Kidney capillary endothelial cell (primary cell): ENCODE data around the gene BSCL2.
"Not testable (repeated sequence)": the region's sequence is repeated elsewhere in the genome, so short reads cannot be mapped to it uniquely, and the experiment has no call there.

Experiments used
- DNase-seq: peaks from one replicate; pipeline ENCODE4 v3.0.0-alpha.2; 2018; ENCODE audit warnings: low spot score

The BSCL2 gene

DNA sequence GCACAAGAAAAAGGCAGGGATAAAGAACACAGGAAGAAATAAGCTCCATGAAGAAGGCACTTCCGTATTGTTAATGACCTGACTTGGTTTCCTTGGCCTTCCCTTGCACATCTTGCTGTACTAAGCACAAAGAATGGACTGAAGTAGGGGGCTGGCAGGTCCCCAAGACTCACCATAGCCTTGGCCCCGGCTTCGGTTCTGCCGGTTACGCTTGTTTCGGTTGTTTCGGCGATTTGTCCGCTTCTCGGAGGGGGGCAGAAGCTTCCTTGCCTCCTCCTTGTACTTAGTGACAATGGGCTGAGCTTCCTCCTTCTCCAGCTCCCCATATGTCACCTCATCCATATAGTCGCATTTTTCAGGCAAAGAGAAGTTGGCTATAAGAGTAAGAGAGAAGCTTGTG is 9.6 kb upstream of the BSCL2 start:
- DNase-seq: no peak

GRCh38 chr11:62716206-62716605 is 9.0 kb upstream of the BSCL2 start:
- DNase-seq: no peak

DNA sequence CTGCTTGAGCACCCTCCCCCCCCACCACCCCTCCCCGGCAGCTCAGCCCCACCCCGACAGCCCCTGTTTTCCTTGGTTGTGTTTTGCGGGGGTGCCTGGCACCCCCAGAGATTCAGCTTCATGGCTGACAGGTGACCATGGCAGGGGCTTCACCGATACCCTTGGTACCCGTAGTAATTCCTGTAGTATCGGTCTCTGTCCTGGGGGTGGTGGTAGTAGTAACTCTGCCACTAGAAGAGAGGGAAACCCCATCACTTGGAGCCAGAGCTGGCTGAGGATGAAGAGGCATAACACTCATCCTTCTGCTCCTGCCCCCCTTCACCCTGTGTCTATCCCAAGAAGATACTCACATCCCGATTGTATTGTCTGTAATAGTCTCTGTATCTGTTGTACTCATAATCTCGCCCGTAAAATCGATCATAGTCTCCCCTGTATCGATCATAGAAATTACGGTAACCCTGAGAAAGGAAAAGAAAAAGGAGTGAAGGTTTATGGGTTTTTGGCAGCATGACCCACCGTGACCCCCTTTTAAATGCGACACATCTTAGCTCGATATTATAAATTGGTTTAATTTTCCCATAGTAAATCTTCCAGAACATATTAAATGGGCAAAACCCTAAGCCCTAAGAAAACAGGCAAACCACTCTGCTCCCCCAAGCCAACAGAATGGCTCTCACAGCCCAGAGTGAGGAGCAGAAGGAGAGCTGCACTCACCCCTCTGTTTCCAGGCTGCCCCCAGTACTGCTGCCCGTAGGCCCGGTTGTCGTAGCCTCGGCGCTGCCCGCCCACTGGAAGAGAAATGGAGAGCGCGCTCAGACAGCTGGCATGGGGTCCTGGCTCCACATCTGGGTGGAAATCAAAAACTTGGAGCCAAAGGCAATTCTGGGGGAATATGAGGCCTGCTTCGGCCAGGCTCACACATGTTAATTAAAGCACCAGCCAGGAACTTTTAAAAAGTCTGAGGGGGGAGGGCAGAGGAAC is 8.2 kb upstream of the BSCL2 start:
- no peak for DNase-seq

DNA sequence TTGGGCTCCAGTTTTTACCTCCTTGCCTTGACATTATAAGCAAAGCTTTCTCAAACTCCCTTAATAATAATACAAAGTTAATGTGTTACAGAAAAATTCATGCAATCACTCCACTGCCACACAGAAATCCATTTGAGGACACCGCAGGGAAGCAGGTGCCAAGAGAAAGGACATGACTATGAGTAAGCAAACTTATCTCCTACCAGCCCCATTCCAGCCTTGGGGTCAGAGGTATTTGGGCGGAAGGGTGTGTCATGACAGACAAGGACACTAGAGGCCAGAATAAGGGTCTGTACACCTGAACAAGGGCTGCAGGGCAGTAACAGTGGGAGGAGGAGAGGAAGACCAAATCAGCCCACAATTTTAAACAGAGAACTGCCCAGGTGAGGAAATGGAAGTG is 6.1 kb upstream of the BSCL2 start:
- DNase-seq: no peak

- DNase-seq: no peak
These were observed 5.6 kb upstream of the BSCL2 start for GRCh38 chr11:62712861-62713260.

GRCh38 chr11:62712276-62712812 is 5.1 kb upstream of the BSCL2 start:
- DNase-seq: no peak

DNA sequence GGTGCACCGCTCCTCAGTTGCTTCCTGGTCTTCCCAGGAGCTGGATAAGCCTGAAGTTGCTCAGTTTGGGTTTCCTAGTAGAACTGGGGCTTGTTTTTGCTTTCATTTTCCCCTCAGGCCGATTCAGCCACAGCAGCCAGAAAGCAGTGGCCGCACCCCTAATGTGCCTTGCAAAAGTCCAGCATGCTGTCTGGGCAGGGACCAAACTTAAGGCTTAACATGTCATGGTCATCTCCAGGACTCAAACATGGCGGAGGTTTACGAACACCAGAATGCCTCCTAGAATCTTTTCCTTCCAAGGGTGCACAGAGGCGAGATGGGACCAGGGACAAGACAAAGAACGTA is 2.7 kb upstream of the BSCL2 start:
- no peak for DNase-seq

- DNase-seq: peak; percentile 96
These were observed 2.2 kb upstream of the BSCL2 start for GRCh38 chr11:62709247-62710000.

GRCh38 chr11:62708793-62709192 is 1.6 kb upstream of the BSCL2 start:
- no peak for DNase-seq

DNA sequence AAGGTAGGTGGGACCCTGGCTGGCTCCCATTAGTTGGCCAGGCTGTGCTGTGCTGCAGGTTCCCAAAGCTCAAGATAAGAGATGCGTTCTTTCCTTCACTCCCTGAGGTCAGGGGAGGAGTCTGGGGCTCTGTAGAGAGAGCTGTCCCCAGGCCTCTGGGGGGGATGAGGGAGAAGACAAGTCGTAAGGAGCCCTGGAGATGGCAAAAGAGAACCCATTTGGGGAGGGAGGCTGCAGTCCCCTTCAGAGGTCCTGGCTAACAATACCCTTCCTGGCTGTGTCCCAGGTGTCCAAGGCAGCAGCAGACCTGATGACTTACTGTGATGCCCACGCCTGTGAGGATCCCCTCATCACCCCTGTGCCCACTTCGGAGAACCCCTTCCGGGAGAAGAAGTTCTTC is 1.2 kb upstream of the BSCL2 start:
- DNase-seq: no peak

GRCh38 chr11:62706850-62707247 is 375 bp downstream of the BSCL2 start:
- DNase-seq: no peak

- peak; percentile 91 for DNase-seq
These were observed 1.1 kb downstream of the BSCL2 start for GRCh38 chr11:62705880-62706849.

DNA sequence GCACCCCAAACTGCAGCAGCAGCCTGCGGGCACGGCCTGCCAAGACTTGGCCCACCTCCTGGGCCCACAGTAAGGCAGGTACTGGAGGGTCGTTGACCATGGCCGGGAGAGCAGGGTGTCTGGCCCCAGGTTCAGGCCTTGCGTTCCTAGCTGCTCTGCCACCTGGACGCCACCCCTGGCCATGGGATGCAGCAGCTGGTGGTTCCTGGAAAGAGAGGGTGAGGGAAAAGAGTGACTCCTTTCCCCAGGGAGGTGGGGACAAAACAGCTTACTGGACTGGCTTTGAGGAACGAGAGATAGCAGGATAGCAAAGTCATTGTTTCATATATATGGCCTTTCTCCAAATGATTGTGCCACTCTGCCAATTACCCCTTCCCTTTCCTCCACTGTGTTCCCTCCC is 1.8 kb downstream of the BSCL2 start:
- DNase-seq: no peak

GRCh38 chr11:62703921-62704320 is 3.3 kb downstream of the BSCL2 start:
- DNase-seq: not testable (repeated sequence)

DNA sequence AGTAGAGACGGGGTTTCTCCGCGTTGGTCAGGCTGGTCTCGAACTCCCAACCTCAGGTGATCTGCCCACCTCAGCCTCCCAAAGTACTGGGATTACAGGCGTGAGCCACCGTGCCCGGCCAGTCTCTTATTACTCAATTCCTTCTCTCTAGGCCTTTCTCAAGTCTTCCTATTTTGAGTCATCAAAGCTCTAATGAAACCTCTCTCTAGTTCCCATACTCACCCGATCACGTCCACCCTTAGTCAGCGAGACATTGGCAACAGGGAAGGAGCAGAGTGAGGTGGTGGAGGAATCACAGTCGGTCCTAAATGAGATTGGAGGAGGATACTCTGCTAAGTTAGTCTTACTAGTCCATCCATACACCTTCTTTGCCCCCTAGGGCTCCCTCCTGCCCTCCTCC is 5.0 kb downstream of the BSCL2 start:
- DNase-seq: no peak

DNA sequence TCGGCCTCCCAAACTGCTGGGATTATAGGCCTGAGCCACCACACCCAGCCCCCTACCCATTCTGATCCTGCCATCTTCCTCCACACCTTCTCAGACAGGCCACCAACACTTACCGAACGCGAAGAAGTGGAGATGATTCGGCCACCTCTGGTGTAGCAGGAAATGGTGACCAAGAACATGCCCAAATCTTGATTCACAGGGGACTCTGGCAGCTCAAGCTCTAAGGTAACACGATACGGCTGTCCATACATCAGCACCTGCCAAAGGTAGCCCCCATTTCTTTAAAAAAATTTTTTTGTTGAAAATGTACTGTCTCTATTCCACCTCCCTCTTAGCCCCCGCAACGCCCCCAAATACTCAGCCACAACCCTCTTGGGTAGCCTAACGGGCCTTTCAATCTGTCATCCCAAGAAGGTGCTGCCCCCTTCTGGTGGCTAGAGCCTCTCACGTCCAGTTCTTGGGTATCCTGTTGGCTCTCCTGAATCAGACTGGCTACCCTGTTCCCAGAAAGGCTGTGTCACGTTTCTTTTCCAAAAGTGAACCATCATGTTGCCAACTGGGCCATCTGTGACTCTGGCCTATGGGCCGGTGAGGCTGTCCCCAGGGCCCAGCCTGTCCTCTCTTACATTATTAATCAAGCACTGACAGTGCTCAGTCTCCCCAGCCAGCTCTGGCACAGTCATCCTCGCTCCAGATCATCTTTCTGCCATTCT is 12.6 kb downstream of the BSCL2 start:
- peak; percentile 67 for DNase-seq

GRCh38 chr11:62693624-62694023 is 13.6 kb downstream of the BSCL2 start:
- not testable (repeated sequence) for DNase-seq

- no peak for DNase-seq
These were observed 17.6 kb downstream of the BSCL2 start, which contains the start of gene LRRN4CL for GRCh38 chr11:62689421-62690183. LRRN4CL (minus strand) TSS chr11:62689530; CDS start chr11:62688508, 1,022 bp downstream.

GRCh38 chr11:62688491-62688890 is 18.7 kb downstream of the BSCL2 start:
- no peak for DNase-seq
